Right hindlimb (tissue), 1 donor: ENCODE results near the gene ARHGAP22.

ENCODE experiments used
- DNase-seq: peaks from one replicate; pipeline ENCODE4 v3.0.0-alpha.2; 2018

Gene ARHGAP22

DNA sequence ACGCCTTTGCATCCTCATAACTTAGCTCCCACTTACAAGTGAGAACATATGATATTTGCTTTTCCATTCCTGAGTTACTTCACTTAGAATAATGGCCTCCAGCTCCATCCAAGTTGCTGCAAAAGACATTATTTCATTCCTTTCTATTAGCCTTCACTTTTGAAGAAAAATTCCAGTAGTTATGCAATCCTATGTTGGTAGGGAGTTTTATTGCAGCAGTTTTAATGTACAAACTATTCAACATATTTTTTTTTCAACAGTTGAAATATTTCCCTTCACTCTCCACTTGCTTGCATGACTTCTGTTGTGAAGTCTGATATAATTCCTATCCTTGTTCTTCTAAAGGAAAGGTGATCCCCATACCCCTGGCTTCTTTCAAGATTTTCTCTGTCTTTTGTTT lies 27.3 kb upstream of the ARHGAP22 start:
- no peak for DNase-seq

DNA sequence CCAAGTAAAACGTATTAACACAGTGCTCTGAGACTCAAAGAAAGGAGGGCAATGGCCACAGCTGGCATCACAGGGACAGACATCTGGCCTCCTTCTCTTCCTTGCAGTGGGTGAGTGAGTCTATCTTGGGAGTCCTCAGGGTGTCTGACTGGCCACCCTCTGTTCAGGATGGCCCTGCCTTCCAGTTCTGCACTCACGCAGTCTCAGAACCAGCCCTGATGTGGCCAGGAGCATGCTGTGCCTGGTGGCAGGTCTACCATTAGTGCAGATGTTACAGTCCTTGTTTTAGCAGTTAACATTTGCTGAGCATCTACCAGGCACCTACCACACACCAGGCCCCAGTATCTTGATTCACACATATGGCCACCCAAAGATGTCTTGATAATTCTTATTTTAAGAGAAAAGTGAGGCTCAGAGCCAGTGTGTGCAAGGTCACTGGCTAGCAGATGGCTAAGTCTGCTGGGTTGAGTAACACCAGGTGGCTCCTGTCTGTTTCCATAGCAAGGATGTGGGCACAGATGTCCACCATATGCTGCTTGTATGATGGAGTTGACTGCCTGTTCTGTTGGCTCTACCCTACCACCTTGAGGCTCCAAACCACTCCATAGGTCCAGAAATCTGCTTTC lies 23.2 kb upstream of the ARHGAP22 start:
- DNase-seq: no peak

DNA sequence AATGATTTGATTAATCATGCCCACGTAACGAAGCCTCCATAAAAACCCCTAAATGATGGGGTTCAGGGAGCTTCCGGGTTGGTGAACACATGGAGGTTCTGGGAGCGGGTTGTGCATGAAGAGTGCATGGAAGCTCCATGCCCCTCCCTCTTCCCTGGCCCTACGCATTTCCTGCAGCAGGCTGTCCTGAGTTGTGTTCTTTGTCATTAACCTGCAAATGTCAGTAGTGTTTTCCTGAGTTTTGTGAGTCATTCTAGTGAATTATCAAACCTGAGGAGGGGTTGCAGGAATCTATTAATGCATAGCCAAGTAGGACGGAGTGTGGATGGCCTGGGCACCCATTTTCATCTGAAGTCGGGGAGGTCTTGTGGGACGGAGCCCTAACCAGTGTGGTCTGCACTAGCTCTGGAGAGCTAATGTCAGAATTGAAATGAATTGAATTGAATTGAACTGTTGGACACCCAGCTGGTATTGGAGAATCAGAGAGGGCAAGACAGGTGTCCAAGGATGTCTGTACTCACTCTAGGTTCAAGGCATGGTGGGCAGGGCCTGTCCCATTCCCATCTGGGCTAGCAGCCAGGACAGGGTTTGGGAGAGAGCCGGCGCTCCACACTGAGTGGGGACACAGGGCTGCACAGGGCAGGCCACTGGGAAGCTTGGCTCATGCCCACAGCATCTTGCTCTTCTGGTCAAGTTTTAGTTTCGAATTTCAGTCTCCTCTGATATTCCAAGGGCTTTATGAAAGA lies 22.3 kb upstream of the ARHGAP22 start:
- no peak for DNase-seq

DNA sequence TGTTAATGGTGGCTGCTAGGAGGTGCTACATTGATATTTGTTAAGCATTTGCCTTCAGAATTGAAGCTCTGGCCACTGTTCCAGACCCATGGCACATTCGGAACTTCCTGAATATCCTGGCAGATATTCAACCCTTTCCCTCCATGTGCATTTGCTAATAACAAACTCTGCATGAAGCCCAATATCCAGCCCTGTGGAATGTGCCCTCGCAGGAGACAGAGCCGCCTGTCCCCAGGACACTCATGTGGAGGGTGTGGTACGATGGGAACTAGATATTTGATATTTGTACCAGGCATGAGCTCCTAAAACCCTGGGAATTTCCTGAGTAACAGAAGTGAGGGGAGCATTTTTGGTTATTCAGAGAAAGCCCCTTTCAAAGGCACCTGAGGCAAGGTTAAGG lies 21.6 kb upstream of the ARHGAP22 start:
- no peak for DNase-seq

DNA sequence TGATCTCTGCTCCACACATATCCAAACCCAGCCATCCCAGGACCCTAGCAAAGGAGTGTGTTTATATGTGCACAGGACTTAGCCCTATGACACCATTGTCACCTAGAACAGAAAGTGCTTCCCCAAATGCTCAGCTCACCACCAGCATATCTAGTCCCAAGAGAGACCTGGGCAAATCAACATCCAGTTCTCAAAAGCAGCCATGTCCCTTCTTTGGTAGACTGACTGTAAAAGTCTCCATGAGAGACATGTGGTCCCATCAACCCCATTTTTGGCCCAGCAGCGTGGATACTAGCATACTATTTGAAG lies 20.9 kb upstream of the ARHGAP22 start:
- no peak for DNase-seq

DNA sequence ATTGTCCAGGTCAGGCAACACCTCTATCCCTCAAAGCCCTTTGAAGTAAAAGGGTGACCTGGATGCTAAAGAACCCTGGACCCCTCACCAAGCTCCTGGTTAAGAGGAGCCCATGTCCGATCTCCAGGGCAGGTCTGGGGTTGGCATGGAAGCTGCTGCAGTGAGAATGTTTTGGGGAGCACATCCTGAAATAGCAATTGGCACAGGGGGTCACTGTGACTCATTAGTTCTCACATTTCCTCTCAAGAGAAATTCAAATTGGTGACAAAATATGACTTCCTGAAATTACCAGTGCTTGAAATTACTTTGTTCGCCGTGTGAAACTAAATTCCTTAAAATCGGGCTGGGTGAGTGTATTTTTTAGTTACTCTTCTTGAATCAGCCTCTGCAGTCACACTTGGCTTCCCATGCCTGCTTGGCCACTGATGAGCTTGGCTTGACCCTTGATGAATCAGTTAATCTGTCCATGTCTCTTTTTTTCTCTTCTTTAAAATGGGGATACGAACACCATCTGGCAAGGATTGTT lies 18.8 kb upstream of the ARHGAP22 start:
- no peak for DNase-seq

DNA sequence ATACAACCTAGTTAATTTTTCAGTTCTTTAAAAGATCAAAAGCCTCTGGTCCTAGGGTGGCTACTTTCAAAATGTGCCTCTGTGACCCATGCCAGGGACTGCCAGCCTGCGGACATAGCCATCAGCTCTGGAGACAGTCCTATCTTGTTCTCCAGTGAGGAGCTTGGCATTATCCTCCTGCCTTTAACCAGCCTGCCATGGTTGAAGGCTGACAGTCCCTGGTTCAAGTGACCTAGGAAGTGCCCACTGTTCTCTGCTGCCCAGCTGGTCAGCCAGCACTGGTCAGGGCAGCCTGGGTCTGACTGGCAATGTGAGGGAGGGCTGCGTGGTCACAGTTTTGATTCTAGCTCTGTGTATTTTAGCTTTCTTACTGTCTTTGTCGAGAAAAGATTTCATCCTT lies 18.1 kb upstream of the ARHGAP22 start:
- DNase-seq: no peak

DNA sequence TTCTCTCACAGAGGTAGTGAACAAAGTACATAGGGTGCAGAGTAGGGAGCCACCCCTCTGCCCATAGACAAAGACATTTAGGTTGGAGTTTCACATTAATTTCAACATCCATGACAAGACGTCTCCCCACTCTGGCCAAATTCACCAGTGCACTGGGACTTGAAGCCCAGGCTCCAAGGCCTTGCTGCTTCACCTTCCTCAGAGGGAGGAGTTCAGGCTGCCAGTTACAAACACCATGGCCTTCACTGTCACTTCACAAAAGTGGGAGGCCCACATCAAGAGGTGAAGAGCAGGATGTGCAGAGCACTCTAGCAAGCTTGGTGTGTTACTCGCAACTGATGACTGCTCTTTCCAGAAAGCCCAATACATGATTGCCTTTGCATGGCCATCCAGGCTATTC lies 15.8 kb upstream of the ARHGAP22 start:
- no peak for DNase-seq

DNA sequence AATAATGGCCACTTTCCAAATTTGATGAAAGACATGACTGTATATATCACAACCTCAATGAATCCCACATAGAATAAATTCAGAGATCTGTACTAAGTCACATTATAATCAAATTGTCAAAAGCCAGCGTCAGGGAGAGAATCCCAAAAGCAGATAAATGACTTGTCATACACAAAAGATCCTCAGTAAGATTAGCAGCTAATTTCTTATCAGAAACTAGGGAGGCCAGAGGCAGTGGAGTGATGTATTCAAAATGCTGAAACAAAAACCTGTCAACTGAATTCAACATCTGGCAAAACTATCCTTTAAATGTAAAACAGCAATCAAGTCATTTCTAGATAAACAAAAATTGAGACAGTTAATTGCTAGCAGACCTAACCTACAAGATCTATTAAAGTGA lies 11.6 kb upstream of the ARHGAP22 start:
- no peak for DNase-seq

DNA sequence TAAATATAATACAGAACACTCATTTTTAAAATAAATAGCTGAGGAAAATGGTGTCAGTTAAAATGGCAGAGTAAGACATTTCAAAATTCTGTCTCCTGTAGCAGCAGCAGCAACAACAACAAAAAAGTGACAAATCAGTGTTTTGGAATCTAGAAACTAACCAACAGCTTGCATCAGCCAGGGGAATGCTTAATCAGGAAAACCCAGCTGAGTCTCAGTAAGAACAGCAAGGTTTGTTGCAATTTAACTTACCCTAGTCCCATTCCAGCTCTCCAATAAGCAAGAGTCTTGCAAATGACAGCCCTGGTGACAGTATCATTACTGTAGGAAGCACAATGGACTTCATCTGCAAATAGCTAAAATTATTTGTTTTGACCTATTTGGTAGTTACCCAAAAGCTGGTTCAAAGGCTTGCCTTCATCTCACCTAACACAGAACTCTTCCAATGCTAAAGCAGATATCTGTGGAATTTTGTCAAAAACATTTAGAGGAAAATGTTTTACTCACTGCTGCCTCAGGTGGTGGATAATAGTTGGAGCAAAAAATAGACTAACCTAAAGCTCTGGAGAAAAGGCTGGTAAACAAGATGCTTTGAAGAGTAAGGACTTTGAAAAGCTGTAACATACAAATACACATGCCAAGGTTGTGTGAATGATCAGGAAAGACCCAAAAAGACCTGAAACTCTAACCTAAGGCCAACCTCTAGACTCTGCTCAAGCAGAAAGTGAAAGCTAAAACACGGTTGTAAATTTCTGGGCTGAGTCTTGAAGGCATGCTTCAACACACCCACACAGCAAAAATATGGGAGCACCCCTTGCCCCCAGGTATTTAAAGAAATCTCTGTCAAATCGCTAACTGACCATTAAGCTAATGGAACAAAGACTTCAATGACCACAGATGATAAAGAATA lies 9.9 kb upstream of the ARHGAP22 start:
- DNase-seq: no peak

DNA sequence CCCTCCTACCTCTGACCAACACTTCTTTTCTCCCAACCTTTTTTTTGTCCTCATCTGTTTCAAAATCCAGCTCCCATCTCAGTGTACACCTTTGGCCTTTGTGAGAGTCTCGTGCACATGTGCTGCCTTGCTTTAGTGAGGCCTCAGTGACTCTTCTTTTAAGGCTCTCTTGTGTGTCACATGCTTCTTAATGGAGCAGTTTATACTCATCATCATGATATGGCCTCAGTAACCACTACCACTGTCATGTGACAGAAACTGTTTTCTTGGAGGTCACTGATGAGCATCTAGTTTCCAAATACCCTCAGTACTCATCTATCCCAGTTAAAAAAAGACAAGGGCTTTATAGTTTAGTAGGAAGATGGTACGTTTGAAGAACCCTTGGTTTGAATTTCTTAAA lies 8.1 kb upstream of the ARHGAP22 start:
- DNase-seq: no peak

DNA sequence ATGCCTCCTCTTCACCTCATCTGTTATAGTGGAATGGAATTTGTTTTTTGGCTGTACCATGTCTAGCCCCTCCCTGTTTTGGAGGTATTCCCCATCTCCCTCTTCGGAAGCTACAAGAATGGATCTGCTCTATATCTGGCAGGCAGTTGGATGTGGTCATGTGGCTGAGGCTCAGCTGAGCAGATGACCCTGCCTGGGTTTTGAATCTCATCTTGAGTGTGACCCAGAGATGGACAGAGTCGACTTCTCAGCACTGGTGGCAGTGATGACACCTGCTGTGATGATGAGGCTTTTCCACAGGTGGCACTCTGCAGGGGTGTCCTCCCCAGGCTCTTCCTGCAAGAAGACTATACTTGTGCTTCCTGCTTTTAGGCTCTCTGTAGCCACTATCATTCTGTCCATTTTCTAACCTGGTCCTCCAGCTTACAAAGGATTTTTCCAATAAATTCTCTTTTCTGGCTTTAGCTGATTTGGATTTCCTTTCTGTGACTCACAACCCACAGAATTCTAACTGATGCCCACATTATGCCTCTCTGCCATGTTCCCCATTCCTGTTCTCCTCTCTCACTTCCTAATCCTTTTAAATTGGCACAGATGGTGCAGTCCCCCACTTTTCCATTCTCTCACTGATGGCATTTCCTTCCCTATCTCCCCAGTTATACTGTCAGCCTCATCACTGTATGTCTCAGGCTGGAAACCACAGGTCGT lies 7.5 kb upstream of the ARHGAP22 start:
- DNase-seq: no peak

DNA sequence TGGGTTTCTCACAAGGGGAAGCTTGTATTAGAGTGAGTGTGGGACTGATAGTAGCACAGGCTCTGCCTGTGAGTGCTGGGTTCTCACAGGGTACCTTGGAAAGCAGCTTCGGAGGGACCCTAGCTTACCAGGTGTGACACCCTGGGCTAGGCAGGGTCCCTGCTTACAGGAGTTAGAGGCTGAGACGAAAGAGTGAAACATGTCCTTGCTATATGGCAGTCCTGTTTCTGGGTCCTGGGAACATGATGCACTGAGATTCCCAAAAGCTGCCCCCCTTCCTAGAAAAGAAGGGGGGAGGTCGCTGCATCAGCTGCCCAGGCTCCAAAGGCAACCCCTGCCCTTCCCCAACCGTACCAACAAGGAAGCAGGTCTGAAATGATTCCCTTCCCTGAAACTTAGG lies 6.3 kb upstream of the ARHGAP22 start:
- DNase-seq: no peak

DNA sequence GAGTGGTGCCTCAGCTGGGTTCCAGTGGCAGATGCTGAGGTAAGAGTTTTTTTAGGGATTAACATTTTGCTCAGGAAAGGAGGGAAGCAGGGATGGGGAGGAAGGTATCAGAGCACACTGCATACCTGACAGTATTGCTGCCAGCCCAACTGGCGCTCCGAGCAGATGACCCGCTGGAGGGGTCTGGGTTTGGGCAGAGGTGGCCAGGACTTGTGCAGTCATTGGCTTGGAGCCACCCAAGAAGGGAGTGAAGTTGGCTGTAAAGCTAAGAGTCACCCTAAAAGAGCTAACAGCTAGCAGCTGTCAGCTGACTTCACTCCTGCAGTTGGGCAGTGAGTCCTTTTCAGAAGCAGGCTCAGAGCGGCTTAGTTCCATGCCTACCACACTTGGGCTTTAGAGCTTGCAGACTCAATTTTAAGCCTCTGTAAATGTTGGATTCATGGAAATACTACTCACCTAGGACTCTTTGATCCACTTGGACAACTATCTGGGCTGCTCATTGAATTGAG lies 5.8 kb upstream of the ARHGAP22 start:
- no peak for DNase-seq

DNA sequence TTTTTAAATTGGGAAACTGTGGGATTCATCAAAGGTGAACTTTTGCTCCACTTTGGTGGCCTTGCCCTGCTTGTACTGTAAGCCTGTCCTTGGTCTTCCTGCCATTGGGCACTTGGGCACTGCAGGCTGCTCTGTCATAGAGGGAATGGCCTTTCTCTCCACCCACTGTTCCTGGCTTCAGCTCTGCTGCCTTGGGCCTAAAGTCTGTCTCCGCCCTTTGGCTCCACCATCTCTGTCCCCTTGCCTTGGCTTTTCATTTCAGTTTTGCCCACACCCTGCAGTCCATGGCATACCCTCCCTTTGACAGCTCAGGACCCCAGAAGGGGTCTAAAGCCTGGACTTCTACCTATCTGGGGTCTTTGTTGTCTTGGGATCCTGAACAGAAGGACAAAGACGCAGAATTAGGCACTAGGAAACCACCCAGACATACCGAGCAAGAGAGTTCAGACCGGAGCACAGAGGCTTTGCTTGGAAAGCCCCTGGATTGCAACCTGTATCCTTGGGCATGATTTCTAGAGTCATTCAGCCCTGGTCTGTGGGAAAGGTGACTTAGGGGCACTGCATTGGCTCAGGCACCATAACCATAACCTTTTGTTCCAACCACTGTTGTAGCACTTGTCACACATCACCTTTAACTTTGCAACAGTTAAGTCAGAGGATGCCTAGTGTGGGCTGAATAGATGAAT lies 5.2 kb upstream of the ARHGAP22 start:
- no peak for DNase-seq

DNA sequence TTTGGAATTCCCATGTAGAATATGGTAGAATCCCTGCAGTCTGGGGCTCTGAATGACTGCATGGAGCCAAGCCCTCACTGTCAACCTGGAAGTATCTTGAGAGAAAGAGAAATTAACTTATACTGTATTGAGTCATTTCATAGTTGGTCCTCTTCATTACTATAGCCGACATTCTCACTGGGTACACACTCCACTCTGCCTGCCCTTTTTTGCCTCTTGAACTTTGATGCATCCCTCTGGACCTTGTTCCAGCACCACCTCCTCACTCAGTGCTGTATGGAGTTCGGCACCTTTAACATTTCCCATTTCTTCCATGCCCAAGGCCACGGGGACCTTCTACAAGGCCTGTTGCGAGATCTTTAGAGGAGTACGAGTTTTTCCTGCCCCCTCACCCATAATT lies 4.6 kb upstream of the ARHGAP22 start:
- no peak for DNase-seq

DNA sequence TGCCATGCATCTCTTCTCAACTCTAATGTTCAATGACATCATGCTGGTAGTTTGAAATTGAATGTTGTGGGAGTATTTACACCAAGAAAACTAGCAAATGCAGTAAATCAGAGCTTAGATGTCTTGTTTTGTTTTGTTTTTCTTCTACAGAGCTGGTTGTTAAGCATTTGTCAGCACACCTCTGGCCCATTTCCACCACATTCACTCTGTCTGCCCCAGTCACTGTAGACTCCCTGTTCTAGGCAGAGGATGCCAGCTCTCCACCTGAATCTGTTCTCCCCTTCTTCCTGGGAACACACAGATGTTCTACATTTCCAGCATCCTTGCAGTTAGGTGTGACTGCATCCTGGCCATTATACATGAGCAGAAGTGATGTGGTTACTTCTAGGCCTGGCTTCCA lies 4.1 kb upstream of the ARHGAP22 start:
- DNase-seq: no peak

DNA sequence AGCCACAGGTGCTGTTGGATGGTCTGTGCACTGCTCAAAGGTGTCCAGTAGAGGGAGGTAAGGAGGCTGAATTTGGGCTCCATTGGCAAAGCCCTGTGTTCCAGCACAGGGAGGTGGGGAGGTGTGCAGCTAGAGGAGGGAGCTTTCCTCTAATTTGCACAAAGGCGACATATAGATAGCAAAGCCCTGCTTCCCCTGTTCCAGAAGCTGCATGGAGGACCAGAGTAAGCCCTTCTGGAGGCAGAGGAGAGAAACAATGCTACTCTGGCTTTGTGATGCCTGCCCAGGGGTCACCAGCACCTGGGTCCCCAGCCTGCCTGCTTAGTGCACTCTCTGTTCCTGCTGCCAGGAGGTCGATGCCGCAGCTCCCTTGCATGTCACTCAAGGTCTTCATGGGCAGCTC lies 3.4 kb upstream of the ARHGAP22 start:
- no peak for DNase-seq

DNA sequence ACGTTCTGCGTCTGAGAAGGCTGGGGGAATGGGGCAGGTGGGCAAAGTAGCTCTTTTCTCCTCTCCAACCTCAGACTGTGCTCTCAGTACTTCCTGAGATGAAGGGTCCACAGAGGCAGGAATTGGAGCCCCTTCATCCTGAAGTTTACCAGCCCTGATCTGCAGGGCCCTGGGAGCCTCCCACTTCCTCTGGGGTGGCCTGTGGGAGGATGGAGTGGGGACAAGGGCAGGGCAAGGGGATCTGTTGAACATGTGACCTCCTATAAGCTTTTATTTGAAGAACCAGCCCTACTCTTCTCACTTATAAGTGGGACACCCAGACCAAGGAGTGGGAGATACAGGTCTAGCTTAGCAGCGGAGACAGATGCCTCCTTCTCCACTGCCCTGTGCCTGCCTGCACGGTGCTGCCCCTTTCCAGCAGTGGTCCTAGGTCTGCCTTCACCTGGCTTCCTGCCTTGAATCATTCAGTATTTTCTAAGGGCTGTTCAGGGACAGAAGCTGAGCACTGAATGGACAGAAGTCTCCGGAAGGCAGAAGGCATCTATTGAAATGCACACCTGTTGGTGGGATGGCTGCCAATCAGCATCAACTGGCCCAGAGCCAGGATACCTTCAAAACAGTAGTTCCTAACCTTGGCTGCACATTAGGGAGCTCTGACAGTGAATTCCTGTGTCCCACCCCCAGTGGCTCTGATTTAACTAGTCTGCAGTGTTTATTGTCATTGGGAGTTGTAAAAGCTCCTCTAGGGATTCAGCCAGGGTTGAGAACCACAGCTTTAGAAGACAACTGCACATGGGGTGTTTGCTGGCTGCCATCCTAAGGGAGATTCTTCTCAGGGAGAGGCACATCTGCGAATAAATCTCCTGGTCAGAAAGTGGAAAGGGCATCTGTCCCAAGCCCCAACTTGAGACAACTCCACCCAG lies 2.7 kb upstream of the ARHGAP22 start:
- no peak for DNase-seq

DNA sequence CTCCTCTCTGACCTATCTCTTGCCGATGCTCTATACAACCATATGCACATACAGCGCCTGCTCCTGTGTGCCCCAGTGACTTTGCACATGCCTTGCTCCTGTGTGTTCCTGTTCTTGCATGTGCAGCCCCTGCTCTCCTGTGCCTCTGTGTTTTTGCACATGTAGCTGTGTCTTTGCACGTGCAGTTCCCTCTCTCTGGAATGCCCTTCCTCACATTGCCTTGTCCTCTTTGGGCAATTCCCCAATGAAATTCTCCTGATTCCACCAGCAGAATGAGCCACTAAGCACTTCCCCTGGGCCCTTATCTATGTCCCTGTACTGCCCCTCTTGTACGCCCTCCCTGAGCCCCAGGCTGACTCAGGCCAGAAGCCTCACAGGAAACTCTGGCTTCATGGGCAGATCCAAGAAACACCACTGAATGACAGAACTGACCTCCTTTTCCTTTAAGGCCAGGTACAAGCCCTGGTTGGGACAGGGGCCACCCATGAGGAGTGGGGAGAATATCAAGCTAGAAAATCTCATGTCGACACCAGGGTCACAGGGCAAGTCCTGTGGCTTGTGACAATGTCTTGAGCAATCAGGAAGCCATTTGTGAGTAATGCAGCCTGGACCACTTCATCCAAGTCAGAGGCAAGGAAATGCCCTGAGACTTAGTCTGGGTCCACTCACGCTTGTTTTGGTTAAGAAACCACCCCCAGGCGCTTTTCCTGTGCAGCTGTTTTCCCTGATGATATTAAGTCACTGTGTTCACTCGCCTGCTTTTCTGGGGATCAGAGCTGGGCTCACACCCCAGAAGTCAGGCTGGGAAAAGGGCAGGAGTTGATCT lies 1.9 kb upstream of the ARHGAP22 start:
- DNase-seq: no peak
